Measurements from ENCODE around the gene SRSF7. TPM values are rescaled to one million over a fixed set of nuclear protein-coding genes. Genes with fewer than 3 reads are reported as not detected.

Gene SRSF7
- total and polyA plus RNA-seq, 9 of the 15 experiments (the other 6 are each of a cell fraction or from before 2014, with no cell fraction given): 219 to 726 (median 375) TPM

GRCh38 chr2:38750891-38751595, at the start of gene SRSF7 (continued):
- TF ChIP-seq ATF4 (CRISPR knock-in tag; IDR thresholded peaks at IDR 0.05) (peak; percentile 70), GATAD2B (IDR thresholded peaks at IDR 0.05; ENCODE audit: borderline replicate concordance) (0 out of 2 replicates have a peak, but pooled peaks have one; percentile 43), YY1 (IDR thresholded peaks at IDR 0.05; ENCODE audit: borderline replicate concordance in 1 of 3, control insufficient read depth in 1 of 3, extremely low read depth in 1 of 3, insufficient read depth in 3 of 3, insufficient read length in 1 of 3, insufficient replicate concordance in 2 of 3, low read depth in 1 of 3, low read length in 2 of 3) (peak; percentile 63 to 94 (median 91)), SMC3 (conservative IDR thresholded peaks at IDR 0.05; ENCODE audit: insufficient read depth, low read depth, low read length) (0 out of 2 replicates have a peak, but pooled peaks have one; percentile 19), PHF20 (IDR thresholded peaks at IDR 0.05; ENCODE audit: partially characterized antibody) (peak; percentile 67), ZNF253 (CRISPR knock-in tag; conservative IDR thresholded peaks at IDR 0.05) (no peak), PML (IDR thresholded peaks at IDR 0.05; ENCODE audit: low read length) (peak; percentile 99), BACH1 (tag; IDR thresholded peaks at IDR 0.05) (peak; percentile 20; the same call in 1 of the 2 replicates), GABPA (tag; conservative IDR thresholded peaks at IDR 0.05; ENCODE audit: low read depth) (peak; percentile 79), FOXK2 (conservative IDR thresholded peaks at IDR 0.05 in 1 of 2, IDR thresholded peaks at IDR 0.05 in 1 of 2; ENCODE audit: low read depth in 2 of 2) (peak in 1 of 2 experiments; percentile 81), CBX5 (IDR thresholded peaks at IDR 0.05; ENCODE audit: borderline replicate concordance, low read depth) (peak; percentile 10; the same call in 1 of the 2 replicates), U2AF2 (optimal IDR thresholded peaks at IDR 0.05; ENCODE audit: low read depth, low read length) (no peak), CCNT2 (IDR thresholded peaks at IDR 0.05; ENCODE audit: borderline replicate concordance, extremely low read depth, insufficient read length, low read depth, low read length) (peak; percentile 52), STAT5A (IDR thresholded peaks at IDR 0.05; ENCODE audit: borderline replicate concordance, low read length) (no peak; the same call in 1 of the 2 replicates), HNRNPH1 (optimal IDR thresholded peaks at IDR 0.05; ENCODE audit: low read depth, low read length) (no peak), KHSRP (IDR thresholded peaks at IDR 0.05) (no peak), ZBTB43 (CRISPR knock-in tag; IDR thresholded peaks at IDR 0.05) (peak; percentile 97), E2F6 (IDR thresholded peaks at IDR 0.05; ENCODE audit: borderline replicate concordance in 1 of 2, extremely low read depth in 1 of 2, insufficient read depth in 1 of 2, insufficient read length in 1 of 2, low read depth in 1 of 2, low read length in 1 of 2, poor library complexity in 1 of 2, severe bottlenecking in 1 of 2) (peak; percentile 82 to 89), SLC30A9 (CRISPR knock-in tag; IDR thresholded peaks at IDR 0.05) (no peak), TEAD2 (tag; IDR thresholded peaks at IDR 0.05) (no peak), SETDB1 (IDR thresholded peaks at IDR 0.05; ENCODE audit: low read length) (no peak), FOXM1 (IDR thresholded peaks at IDR 0.05; ENCODE audit: low read depth) (0 out of 2 replicates have a peak, but pooled peaks have one; percentile 19), FOXM1 (CRISPR knock-in tag; IDR thresholded peaks at IDR 0.05; ENCODE audit: low read depth) (peak; percentile 96; the same call in 1 of the 2 replicates), ARID1B (IDR thresholded peaks at IDR 0.05) (peak; percentile 60), NFRKB (IDR thresholded peaks at IDR 0.05; ENCODE audit: low read depth) (peak; percentile 99), ARHGAP35 (IDR thresholded peaks at IDR 0.05; ENCODE audit: partially characterized antibody) (peak; percentile 79)

All from K562 (cell line).